DOHH2 (cell line): ENCODE results near the gene HIPK4.
A peak's percentile ranks its signal among the peaks of the same experiment; 100 is the strongest.
"Not testable (repeated sequence)": the region's sequence is repeated elsewhere in the genome, so short reads cannot be mapped to it uniquely, and the experiment has no call there.

Source experiments
- H3F3A ChIP-seq: fragments of 200-600 bp; sonication (generic), shearing (Covaris generic); 2 replicates; pipeline ENCODE4 v1.6.0; 2016; ENCODE audit warnings: antibody characterized with exemption, mild to moderate bottlenecking; ENCODE audit not compliant: control insufficient read depth, insufficient read depth
- H3K27ac ChIP-seq: fragments of 200-600 bp; sonication (generic); 2 replicates; pipeline ENCODE4 v1.5.1; 2014; ENCODE audit warnings: low read depth, mild to moderate bottlenecking, low read length, moderate library complexity
- H3K27me3 ChIP-seq: fragments of 200-600 bp; sonication (generic); 2 replicates; pipeline ENCODE4 v1.6.1; 2014; ENCODE audit warnings: mild to moderate bottlenecking, low read length, mixed read lengths; ENCODE audit not compliant: control insufficient read depth
- H3K36me3 ChIP-seq: fragments of 200-600 bp; sonication (generic); 2 replicates; pipeline ENCODE4 v1.6.1; 2014; ENCODE audit warnings: mild to moderate bottlenecking, low read length, moderate library complexity, mixed read lengths; ENCODE audit not compliant: control insufficient read depth
- H3K4me1 ChIP-seq: fragments of 200-600 bp; sonication (generic); 2 replicates; pipeline ENCODE4 v1.6.1; 2014; ENCODE audit warnings: mild to moderate bottlenecking, low read length, mixed read lengths; ENCODE audit not compliant: control insufficient read depth
- H3K4me2 ChIP-seq: fragments of 200-600 bp; sonication (generic); 2 replicates; pipeline ENCODE4 v1.6.0; 2014; ENCODE audit warnings: mild to moderate bottlenecking, low read length, moderate library complexity
- H3K4me3 ChIP-seq: fragments of 200-600 bp; sonication (generic); 2 replicates; pipeline ENCODE4 v1.5.1; 2014; ENCODE audit warnings: mild to moderate bottlenecking, low read length, mixed read lengths
- H3K79me2 ChIP-seq: fragments of 200-600 bp; sonication (generic); 2 replicates; pipeline ENCODE4 v1.6.1; 2014; ENCODE audit warnings: mild to moderate bottlenecking, low read length, mixed read lengths; ENCODE audit not compliant: control insufficient read depth
- H3K9me2 ChIP-seq: fragments of 200-600 bp; sonication (generic); replicated peaks from 2 replicates; pipeline ENCODE4 v1.6.1; 2014; ENCODE audit warnings: mild to moderate bottlenecking, low read length, mixed read lengths; ENCODE audit not compliant: control insufficient read depth
- H3K9me3 ChIP-seq: fragments of 200-600 bp; sonication (generic); 2 replicates; pipeline ENCODE4 v1.6.1; 2014; ENCODE audit warnings: antibody characterized with exemption, low read length, mixed read lengths; ENCODE audit not compliant: control insufficient read depth, insufficient read depth
- H4K20me1 ChIP-seq: fragments of 200-600 bp; sonication (generic); 2 replicates; pipeline ENCODE4 v1.6.0; 2014; ENCODE audit warnings: low read depth, mild to moderate bottlenecking, antibody characterized with exemption, low read length, moderate library complexity; ENCODE audit not compliant: control insufficient read depth, insufficient read depth
- CTCF ChIP-seq: fragments of 200-600 bp; sonication (generic); IDR thresholded peaks from one replicate; pipeline ENCODE4 v1.5.1; 2014; ENCODE audit warnings: antibody characterized with exemption, mild to moderate bottlenecking, low read depth, low read length; ENCODE audit not compliant: poor library complexity, severe bottlenecking
- EZH2phosphoT487 ChIP-seq: fragments of 200-600 bp; sonication (generic); IDR thresholded peaks from 2 replicates; pipeline ENCODE4 v1.6.1; 2017; ENCODE audit warnings: borderline replicate concordance, mild to moderate bottlenecking, antibody characterized with exemption, low read length, moderate library complexity, mixed read lengths

The HIPK4 gene

GRCh38 chr19:40411958-40412499 lies 22.0 kb upstream of the HIPK4 start:
- H3K4me2 ChIP-seq: peak overlapping the region; percentile 66
- H3K9me2 ChIP-seq: no peaks in the 10 kb centered on the region
- no peaks in the 10 kb centered on the region for H3K27me3 ChIP-seq
- peak overlapping the region; percentile 77 for H3K27ac ChIP-seq
- H3K4me1 ChIP-seq: peaks cover 69% of the 10 kb centered on the region
- no peaks in the 10 kb centered on the region for H3K9me3 ChIP-seq
- H3K36me3 ChIP-seq: no peaks in the 10 kb centered on the region
- TF ChIP-seq CTCF (no peak), EZH2phosphoT487 (no peak)
- no peak overlapping the region for H3K4me3 ChIP-seq
- H4K20me1 ChIP-seq: no peaks in the 10 kb centered on the region
- H3K79me2 ChIP-seq: no peaks in the 10 kb centered on the region
- peaks cover 10% of the 10 kb centered on the region for H3F3A ChIP-seq

GRCh38 chr19:40411125-40411842 lies 21.3 kb upstream of the HIPK4 start:
- no peaks in the 10 kb centered on the region for H4K20me1 ChIP-seq
- H3K27ac ChIP-seq: peak overlapping the region; percentile 77
- TF ChIP-seq CTCF (no peak), EZH2phosphoT487 (no peak)

GRCh38 chr19:40410030-40410389 lies 20.0 kb upstream of the HIPK4 start:
- Histone ChIP-seq H3K79me2 (no peaks in the 10 kb centered on the region), H3K4me2 (peak overlapping the region; percentile 66), H3K27me3 (no peaks in the 10 kb centered on the region), H3K4me1 (peaks cover 54% of the 10 kb centered on the region), H3K27ac (peak overlapping the region; percentile 77), H3K4me3 (peak overlapping the region; percentile 46), H4K20me1 (no peaks in the 10 kb centered on the region), H3K9me2 (no peaks in the 10 kb centered on the region), H3K36me3 (no peaks in the 10 kb centered on the region), H3K9me3 (no peaks in the 10 kb centered on the region), H3F3A (peaks cover 10% of the 10 kb centered on the region)
- no peak for TF ChIP-seq EZH2phosphoT487
- no peak for TF ChIP-seq CTCF

More at GRCh38 chr19:40411125-40411842, 21.3 kb upstream of the HIPK4 start:
- Histone ChIP-seq H3K4me3 (peak overlapping the region; percentile 33), H3K36me3 (no peaks in the 10 kb centered on the region), H3K4me2 (peak overlapping the region; percentile 66), H3F3A (peaks cover 10% of the 10 kb centered on the region), H3K9me3 (no peaks in the 10 kb centered on the region), H3K27me3 (no peaks in the 10 kb centered on the region), H3K79me2 (no peaks in the 10 kb centered on the region), H3K9me2 (no peaks in the 10 kb centered on the region), H3K4me1 (peaks cover 62% of the 10 kb centered on the region)

GRCh38 chr19:40408598-40408925 lies 18.6 kb upstream of the HIPK4 start:
- H3K4me2 ChIP-seq: peak overlapping the region; percentile 43
- not testable (repeated sequence) for H3K9me3 ChIP-seq, H4K20me1 ChIP-seq, H3K27me3 ChIP-seq, H3K79me2 ChIP-seq, H3K36me3 ChIP-seq, H3K4me3 ChIP-seq, H3K9me2 ChIP-seq, H3K27ac ChIP-seq
- H3K4me1 ChIP-seq: peaks cover 59% of the 10 kb centered on the region
- H3F3A ChIP-seq: peaks cover 10% of the 10 kb centered on the region
